SK-N-SH (cell line): ENCODE results near the gene RMDN2.
"Not testable (repeated sequence)": the region's sequence is repeated elsewhere in the genome, so short reads cannot be mapped to it uniquely, and the experiment has no call there.

Experiments
- NRF1 ChIP-seq: IDR thresholded peaks from 2 replicates; pipeline ENCODE4 v1.6.1; 2012; ENCODE audit warnings: low read depth, mild to moderate bottlenecking, low read length
- TAF1 ChIP-seq: IDR thresholded peaks from 2 replicates; pipeline ENCODE4 v1.6.1; 2012; ENCODE audit warnings: low read depth, mild to moderate bottlenecking, low read length, moderate library complexity, borderline replicate concordance
- TCF12 ChIP-seq: IDR thresholded peaks from 2 replicates; pipeline ENCODE4 v1.4.0; 2012
- YY1 ChIP-seq: IDR thresholded peaks from 2 replicates; pipeline ENCODE4 v1.4.0; 2012; ENCODE audit warnings: low read depth, mild to moderate bottlenecking
- TF ChIP-seq, protein P1 (sequence below): fragments of 200-600 bp; sonication (generic); IDR thresholded peaks from 2 replicates; pipeline ENCODE4 v1.6.1; 2017; ENCODE audit warnings: antibody characterized with exemption, mild to moderate bottlenecking, moderate library complexity
- TF ChIP-seq, protein P2 (sequence below): IDR thresholded peaks from 2 replicates; pipeline ENCODE4 v1.6.1; 2012; ENCODE audit warnings: mild to moderate bottlenecking, low read depth, low read length, moderate library complexity

DNA sequence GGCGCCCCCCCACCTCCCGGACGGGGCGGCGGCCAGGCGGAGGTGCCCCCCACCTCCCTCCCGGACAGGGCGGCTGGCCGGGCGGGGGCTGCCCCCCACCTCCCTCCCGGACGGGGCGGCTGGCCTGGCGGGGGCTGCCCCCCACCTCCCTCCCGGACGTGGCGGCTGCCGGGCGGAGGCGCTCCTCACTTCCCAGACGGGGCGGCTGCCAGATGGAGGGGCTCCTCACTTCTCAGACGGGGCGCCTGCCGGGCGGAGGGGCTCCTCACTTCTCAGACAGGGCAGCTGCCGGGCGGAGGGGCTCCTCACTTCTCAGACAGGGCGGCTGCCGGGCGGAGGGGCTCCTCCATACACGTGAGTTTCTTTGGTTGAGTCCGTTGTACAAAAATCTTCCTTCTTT, 38.8 kb downstream of the RMDN2 start:
- TF ChIP-seq, protein P1, sequence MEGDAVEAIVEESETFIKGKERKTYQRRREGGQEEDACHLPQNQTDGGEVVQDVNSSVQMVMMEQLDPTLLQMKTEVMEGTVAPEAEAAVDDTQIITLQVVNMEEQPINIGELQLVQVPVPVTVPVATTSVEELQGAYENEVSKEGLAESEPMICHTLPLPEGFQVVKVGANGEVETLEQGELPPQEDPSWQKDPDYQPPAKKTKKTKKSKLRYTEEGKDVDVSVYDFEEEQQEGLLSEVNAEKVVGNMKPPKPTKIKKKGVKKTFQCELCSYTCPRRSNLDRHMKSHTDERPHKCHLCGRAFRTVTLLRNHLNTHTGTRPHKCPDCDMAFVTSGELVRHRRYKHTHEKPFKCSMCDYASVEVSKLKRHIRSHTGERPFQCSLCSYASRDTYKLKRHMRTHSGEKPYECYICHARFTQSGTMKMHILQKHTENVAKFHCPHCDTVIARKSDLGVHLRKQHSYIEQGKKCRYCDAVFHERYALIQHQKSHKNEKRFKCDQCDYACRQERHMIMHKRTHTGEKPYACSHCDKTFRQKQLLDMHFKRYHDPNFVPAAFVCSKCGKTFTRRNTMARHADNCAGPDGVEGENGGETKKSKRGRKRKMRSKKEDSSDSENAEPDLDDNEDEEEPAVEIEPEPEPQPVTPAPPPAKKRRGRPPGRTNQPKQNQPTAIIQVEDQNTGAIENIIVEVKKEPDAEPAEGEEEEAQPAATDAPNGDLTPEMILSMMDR: not testable (repeated sequence)
- not testable (repeated sequence) for TF ChIP-seq TAF1, NRF1, YY1, TCF12
- TF ChIP-seq, protein P2, sequence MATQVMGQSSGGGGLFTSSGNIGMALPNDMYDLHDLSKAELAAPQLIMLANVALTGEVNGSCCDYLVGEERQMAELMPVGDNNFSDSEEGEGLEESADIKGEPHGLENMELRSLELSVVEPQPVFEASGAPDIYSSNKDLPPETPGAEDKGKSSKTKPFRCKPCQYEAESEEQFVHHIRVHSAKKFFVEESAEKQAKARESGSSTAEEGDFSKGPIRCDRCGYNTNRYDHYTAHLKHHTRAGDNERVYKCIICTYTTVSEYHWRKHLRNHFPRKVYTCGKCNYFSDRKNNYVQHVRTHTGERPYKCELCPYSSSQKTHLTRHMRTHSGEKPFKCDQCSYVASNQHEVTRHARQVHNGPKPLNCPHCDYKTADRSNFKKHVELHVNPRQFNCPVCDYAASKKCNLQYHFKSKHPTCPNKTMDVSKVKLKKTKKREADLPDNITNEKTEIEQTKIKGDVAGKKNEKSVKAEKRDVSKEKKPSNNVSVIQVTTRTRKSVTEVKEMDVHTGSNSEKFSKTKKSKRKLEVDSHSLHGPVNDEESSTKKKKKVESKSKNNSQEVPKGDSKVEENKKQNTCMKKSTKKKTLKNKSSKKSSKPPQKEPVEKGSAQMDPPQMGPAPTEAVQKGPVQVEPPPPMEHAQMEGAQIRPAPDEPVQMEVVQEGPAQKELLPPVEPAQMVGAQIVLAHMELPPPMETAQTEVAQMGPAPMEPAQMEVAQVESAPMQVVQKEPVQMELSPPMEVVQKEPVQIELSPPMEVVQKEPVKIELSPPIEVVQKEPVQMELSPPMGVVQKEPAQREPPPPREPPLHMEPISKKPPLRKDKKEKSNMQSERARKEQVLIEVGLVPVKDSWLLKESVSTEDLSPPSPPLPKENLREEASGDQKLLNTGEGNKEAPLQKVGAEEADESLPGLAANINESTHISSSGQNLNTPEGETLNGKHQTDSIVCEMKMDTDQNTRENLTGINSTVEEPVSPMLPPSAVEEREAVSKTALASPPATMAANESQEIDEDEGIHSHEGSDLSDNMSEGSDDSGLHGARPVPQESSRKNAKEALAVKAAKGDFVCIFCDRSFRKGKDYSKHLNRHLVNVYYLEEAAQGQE: not testable (repeated sequence)
